ENCODE results near the gene PARD3.

The PARD3 gene

DNA sequence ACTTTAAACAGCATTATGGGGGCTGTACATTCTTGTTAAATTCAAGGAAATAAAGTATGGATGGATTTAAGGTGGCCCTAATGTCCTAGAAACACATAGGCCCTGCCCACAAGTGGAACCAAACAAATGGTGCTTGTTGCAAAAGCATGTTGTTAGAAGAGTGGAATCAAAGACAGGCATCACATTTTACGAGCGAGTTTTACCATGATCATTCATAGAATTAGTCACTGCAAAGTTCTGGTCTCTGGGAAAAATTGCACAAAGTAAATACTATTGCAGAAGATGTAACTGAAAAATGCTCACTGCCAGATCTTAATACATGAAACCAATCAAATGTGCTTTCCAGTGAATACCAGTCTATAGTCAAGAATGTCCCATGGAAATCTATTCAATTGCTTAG is 677.1 kb downstream of the PARD3 start:
- Histone ChIP-seq H3K4me1 (no peaks in the 10 kb centered on the region), H2AFZ (no peak overlapping the region)

GRCh38 chr10:34137201-34137600 is 677.9 kb downstream of the PARD3 start:
- Histone ChIP-seq H3K4me1 (no peaks in the 10 kb centered on the region), H3K4me3 (ENCODE audit: low read depth, low read length) (no peak overlapping the region)
- TF ChIP-seq, protein P1, sequence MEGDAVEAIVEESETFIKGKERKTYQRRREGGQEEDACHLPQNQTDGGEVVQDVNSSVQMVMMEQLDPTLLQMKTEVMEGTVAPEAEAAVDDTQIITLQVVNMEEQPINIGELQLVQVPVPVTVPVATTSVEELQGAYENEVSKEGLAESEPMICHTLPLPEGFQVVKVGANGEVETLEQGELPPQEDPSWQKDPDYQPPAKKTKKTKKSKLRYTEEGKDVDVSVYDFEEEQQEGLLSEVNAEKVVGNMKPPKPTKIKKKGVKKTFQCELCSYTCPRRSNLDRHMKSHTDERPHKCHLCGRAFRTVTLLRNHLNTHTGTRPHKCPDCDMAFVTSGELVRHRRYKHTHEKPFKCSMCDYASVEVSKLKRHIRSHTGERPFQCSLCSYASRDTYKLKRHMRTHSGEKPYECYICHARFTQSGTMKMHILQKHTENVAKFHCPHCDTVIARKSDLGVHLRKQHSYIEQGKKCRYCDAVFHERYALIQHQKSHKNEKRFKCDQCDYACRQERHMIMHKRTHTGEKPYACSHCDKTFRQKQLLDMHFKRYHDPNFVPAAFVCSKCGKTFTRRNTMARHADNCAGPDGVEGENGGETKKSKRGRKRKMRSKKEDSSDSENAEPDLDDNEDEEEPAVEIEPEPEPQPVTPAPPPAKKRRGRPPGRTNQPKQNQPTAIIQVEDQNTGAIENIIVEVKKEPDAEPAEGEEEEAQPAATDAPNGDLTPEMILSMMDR (IDR thresholded peaks at IDR 0.05): no peak

More for the DNA sequence above, 677.1 kb downstream of the PARD3 start:
- TF ChIP-seq, protein P1 (IDR thresholded peaks at IDR 0.05): no peak
- H3K36me3 ChIP-seq (ENCODE audit: control insufficient read depth, insufficient read depth, low read length): no peaks in the 10 kb centered on the region
- no peak overlapping the region for H3K9ac ChIP-seq
- H3K9me3 ChIP-seq (ENCODE audit: control insufficient read depth, low read length): no peaks in the 10 kb centered on the region
- no peak overlapping the region for H3K27ac ChIP-seq
- no peaks in the 10 kb centered on the region for H3K79me2 ChIP-seq
- H3K4me2 ChIP-seq (ENCODE audit: low read length): no peak overlapping the region
- no peaks in the 10 kb centered on the region for H3K27me3 ChIP-seq (ENCODE audit: control insufficient read depth, insufficient read depth, low read length)
- H3K4me3 ChIP-seq (ENCODE audit: low read depth, low read length): no peak overlapping the region

GRCh38 chr10:34135515-34135914 is 679.6 kb downstream of the PARD3 start:
- H3K4me1 ChIP-seq: no peaks in the 10 kb centered on the region
- no peaks in the 10 kb centered on the region for H3K27me3 ChIP-seq (ENCODE audit: control insufficient read depth, insufficient read depth, low read length)
- no peaks in the 10 kb centered on the region for H3K36me3 ChIP-seq (ENCODE audit: control insufficient read depth, insufficient read depth, low read length)
- H3K27ac ChIP-seq: no peak overlapping the region
- no peaks in the 10 kb centered on the region for H3K9me3 ChIP-seq (ENCODE audit: control insufficient read depth, low read length)
- no peaks in the 10 kb centered on the region for H3K79me2 ChIP-seq
- H2AFZ ChIP-seq: no peak overlapping the region
- TF ChIP-seq, protein P1 (IDR thresholded peaks at IDR 0.05): no peak
- H3K4me2 ChIP-seq (ENCODE audit: low read length): no peak overlapping the region
- H3K9ac ChIP-seq: no peak overlapping the region
- H3K4me3 ChIP-seq (ENCODE audit: low read depth, low read length): no peak overlapping the region

More at GRCh38 chr10:34137201-34137600, 677.9 kb downstream of the PARD3 start:
- Histone ChIP-seq H3K27ac (no peak overlapping the region), H2AFZ (no peak overlapping the region), H3K27me3 (ENCODE audit: control insufficient read depth, insufficient read depth, low read length) (no peaks in the 10 kb centered on the region), H3K79me2 (no peaks in the 10 kb centered on the region), H3K36me3 (ENCODE audit: control insufficient read depth, insufficient read depth, low read length) (no peaks in the 10 kb centered on the region), H3K9ac (no peak overlapping the region), H3K4me2 (ENCODE audit: low read length) (no peak overlapping the region), H3K9me3 (ENCODE audit: control insufficient read depth, low read length) (no peaks in the 10 kb centered on the region)

- Histone ChIP-seq H2AFZ (no peak overlapping the region), H3K9me3 (ENCODE audit: control insufficient read depth, low read length) (no peaks in the 10 kb centered on the region), H3K27ac (no peak overlapping the region), H3K4me3 (ENCODE audit: low read depth, low read length) (no peak overlapping the region), H3K9ac (no peak overlapping the region), H3K4me1 (no peaks in the 10 kb centered on the region), H3K36me3 (ENCODE audit: control insufficient read depth, insufficient read depth, low read length) (no peaks in the 10 kb centered on the region), H3K79me2 (no peaks in the 10 kb centered on the region), H3K4me2 (ENCODE audit: low read length) (no peak overlapping the region), H3K27me3 (ENCODE audit: control insufficient read depth, insufficient read depth, low read length) (no peaks in the 10 kb centered on the region)
- TF ChIP-seq, protein P1 (IDR thresholded peaks at IDR 0.05): no peak
Observed at GRCh38 chr10:34134602-34135001, 680.5 kb downstream of the PARD3 start.

- Histone ChIP-seq H2AFZ (no peak overlapping the region), H3K27ac (no peak overlapping the region), H3K36me3 (ENCODE audit: control insufficient read depth, insufficient read depth, low read length) (no peaks in the 10 kb centered on the region), H3K9ac (no peak overlapping the region), H3K4me3 (ENCODE audit: low read depth, low read length) (no peak overlapping the region), H3K27me3 (ENCODE audit: control insufficient read depth, insufficient read depth, low read length) (no peaks in the 10 kb centered on the region), H3K4me2 (ENCODE audit: low read length) (no peak overlapping the region), H3K9me3 (ENCODE audit: control insufficient read depth, low read length) (no peaks in the 10 kb centered on the region), H3K4me1 (no peaks in the 10 kb centered on the region), H3K79me2 (no peaks in the 10 kb centered on the region)
- TF ChIP-seq, protein P1 (IDR thresholded peaks at IDR 0.05): no peak
Observed at GRCh38 chr10:34133406-34133805, 681.7 kb downstream of the PARD3 start.

Measured in parathyroid adenoma (tissue), 2 donors.